OCI-LY3 (cell line): ENCODE results near the gene FADS3.

Source experiments
- H2AFZ ChIP-seq: fragments of 200-600, 300-600 bp; shearing (Covaris generic); 2 replicates; pipeline ENCODE4 v1.6.0; 2014; ENCODE audit warnings: antibody characterized with exemption, low read depth, low read length
- H3K27ac ChIP-seq: fragments of 200-600, 300-600 bp; sonication (generic); 2 replicates; pipeline ENCODE4 v1.5.1; 2014; ENCODE audit warnings: mild to moderate bottlenecking, low read length, moderate library complexity, mixed read lengths
- H3K27me3 ChIP-seq: fragments of 200-600, 300-600 bp; sonication (generic); 2 replicates; pipeline ENCODE4 v1.6.1; 2014; ENCODE audit warnings: low read depth, low read length, mixed read lengths
- H3K36me3 ChIP-seq: fragments of 200-600, 300-600 bp; sonication (generic); replicated peaks from 2 replicates; pipeline ENCODE3; 2014; ENCODE audit warnings: low read depth, low read length, mixed read lengths
- H3K4me1 ChIP-seq: fragments of 300-600, 200-600 bp; sonication (generic); 2 replicates; pipeline ENCODE4 v1.6.1; 2014; ENCODE audit warnings: low read length, mixed read lengths
- H3K4me2 ChIP-seq: fragments of 200-600, 300-600 bp; sonication (generic); 2 replicates; pipeline ENCODE4 v1.6.1; 2014; ENCODE audit warnings: low read length, mixed read lengths
- H3K4me3 ChIP-seq: fragments of 300-600, 200-600 bp; sonication (generic); 2 replicates; pipeline ENCODE4 v1.5.1; 2014; ENCODE audit warnings: antibody characterized with exemption, mild to moderate bottlenecking, low read length, moderate library complexity
- H3K79me2 ChIP-seq: fragments of 300-600, 200-600 bp; shearing (Covaris generic); 2 replicates; pipeline ENCODE4 v1.6.1; 2014; ENCODE audit warnings: mild to moderate bottlenecking, low read length, mixed read lengths
- H3K9ac ChIP-seq: fragments of 300-600, 200-600 bp; shearing (Covaris generic); 2 replicates; pipeline ENCODE4 v1.6.0; 2014; ENCODE audit warnings: mild to moderate bottlenecking, low read length, moderate library complexity
- H3K9me3 ChIP-seq: fragments of 200-600, 300-600 bp; shearing (Covaris generic); 2 replicates; pipeline ENCODE4 v1.6.1; 2014; ENCODE audit warnings: low read length, mixed read lengths; ENCODE audit not compliant: insufficient read depth
- H4K20me1 ChIP-seq: fragments of 200-600, 300-600 bp; sonication (generic); 2 replicates; pipeline ENCODE4 v1.6.1; 2016; ENCODE audit warnings: low read length, mixed read lengths; ENCODE audit not compliant: insufficient read depth
- EZH2phosphoT487 ChIP-seq: fragments of 200-600 bp; shearing (Covaris generic); IDR thresholded peaks from 2 replicates; pipeline ENCODE4 v1.6.1; 2018; ENCODE audit warnings: antibody characterized with exemption, mixed run types, low read depth
- TF ChIP-seq, protein P1 (sequence below): fragments of 200-600, 300-600 bp; sonication (generic); IDR thresholded peaks from 2 replicates; pipeline ENCODE4 v1.5.1; 2014; ENCODE audit warnings: antibody characterized with exemption, low read length, low read depth

Gene FADS3

DNA sequence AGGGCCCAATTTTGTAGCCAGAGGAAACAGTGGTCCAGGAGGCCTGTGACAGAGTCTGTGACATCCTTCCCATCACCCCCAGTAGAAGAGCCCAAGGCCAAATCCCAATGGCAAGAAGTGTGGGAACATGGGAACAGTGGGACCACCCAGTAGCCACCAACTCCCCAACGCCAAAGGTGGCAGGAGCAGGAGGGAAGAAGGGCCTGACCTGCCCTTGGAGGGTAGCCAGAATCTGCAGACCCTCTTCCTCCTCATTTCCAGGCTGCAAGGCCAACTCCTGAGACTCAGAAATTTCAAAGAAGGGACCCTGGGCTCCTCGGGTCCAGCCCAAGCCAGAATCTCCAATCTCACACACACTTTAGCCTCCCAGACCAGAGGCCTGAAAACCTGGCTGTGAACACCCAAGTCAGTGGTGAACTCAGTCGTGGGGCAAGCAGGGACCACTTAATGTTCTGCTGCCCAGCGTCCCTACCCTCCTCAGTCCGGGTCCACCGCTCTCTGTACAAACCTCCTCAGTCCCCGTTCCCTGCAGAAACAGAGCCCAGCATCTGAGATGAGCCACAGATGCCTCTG, 19.9 kb upstream of the FADS3 start:
- Histone ChIP-seq H3K27ac (no peak overlapping the region), H3K9ac (no peak overlapping the region), H4K20me1 (no peaks in the 10 kb centered on the region), H3K4me1 (no peaks in the 10 kb centered on the region), H3K4me2 (no peak overlapping the region), H3K36me3 (no peaks in the 10 kb centered on the region), H3K79me2 (no peaks in the 10 kb centered on the region), H2AFZ (no peak overlapping the region), H3K9me3 (no peaks in the 10 kb centered on the region), H3K4me3 (no peak overlapping the region), H3K27me3 (no peaks in the 10 kb centered on the region)
- TF ChIP-seq, protein P1, sequence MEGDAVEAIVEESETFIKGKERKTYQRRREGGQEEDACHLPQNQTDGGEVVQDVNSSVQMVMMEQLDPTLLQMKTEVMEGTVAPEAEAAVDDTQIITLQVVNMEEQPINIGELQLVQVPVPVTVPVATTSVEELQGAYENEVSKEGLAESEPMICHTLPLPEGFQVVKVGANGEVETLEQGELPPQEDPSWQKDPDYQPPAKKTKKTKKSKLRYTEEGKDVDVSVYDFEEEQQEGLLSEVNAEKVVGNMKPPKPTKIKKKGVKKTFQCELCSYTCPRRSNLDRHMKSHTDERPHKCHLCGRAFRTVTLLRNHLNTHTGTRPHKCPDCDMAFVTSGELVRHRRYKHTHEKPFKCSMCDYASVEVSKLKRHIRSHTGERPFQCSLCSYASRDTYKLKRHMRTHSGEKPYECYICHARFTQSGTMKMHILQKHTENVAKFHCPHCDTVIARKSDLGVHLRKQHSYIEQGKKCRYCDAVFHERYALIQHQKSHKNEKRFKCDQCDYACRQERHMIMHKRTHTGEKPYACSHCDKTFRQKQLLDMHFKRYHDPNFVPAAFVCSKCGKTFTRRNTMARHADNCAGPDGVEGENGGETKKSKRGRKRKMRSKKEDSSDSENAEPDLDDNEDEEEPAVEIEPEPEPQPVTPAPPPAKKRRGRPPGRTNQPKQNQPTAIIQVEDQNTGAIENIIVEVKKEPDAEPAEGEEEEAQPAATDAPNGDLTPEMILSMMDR, result no peak
- no peak for TF ChIP-seq EZH2phosphoT487

DNA sequence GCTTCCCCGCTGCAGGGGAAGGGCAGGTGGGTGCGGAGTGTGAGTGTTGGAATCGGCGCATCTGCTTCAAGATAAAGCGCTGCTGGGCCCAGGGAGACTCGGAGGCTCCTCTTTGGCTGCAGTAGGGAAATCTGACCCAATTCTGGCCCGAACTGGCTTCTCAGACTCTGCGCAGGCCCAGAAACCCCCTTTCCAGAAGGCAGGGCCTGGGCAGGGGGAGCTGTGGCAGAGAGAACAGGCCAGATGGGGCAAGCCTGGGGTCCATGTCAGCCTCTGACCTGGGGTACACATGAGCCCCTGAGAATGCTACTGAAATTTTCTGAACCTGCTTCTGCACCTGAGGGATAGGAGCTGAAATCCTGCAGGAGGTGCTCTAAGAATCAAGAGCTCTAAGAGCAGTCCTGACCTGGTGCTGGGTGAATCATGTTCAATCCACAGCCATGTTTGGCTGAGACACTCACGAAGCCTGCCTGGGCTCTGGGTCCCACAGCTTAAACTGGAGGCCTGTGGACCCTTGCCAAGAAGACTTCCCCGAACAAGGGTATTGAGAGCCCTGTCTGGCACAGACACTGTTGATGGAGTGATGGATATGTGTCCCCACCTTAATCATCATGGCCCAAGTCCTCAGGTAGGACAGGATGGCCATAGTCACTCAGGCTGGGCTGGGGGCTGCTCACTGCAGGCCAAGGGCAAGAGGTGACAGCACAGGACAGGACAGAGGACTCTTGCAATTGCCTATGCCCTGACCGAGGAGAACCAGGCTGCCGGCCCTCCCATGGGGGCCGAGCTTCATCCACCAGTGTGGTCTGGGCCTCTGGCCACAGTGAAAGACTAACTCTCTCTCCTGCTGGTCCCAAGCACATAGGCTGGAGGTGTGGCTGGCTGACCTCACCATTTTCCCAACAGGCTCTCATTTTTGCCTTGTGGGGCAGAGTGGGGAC, 19.1 kb upstream of the FADS3 start:
- Histone ChIP-seq H3K4me2 (no peak overlapping the region), H3K36me3 (no peaks in the 10 kb centered on the region), H3K4me1 (no peaks in the 10 kb centered on the region), H3K27ac (no peak overlapping the region), H3K4me3 (no peak overlapping the region), H3K79me2 (no peaks in the 10 kb centered on the region), H3K27me3 (no peaks in the 10 kb centered on the region), H3K9me3 (no peaks in the 10 kb centered on the region), H2AFZ (no peak overlapping the region), H4K20me1 (no peaks in the 10 kb centered on the region), H3K9ac (no peak overlapping the region)
- TF ChIP-seq, protein P1, result no peak
- no peak for TF ChIP-seq EZH2phosphoT487

DNA sequence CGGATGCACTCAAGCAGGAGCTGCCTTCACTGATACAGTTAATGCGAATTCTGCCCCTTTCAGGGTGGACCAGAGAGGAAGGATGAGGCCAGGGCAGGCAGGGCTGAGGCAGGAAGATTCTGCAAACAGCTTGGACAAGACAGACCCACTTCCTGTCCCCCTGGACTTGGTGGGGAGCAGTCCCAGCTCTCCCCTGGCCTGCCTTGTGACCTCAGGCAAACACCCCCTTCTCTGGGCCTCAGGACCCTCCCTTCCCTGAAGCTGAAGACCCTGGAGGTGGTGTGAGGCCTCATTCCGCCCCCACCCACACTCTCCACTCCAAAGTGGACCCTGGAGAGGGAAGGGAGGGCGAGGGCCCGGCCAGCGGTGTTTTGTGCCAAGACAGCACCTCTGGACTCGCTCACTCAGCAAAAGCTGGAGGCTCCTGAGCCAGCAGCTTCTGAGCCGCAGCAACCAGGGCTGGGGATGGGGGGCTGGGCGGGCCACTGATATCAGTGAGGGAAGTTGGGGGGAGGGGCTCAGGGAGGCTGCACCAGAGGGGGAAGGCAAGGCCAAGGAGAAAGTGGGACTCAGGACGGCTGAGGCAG, 17.5 kb upstream of the FADS3 start:
- no peaks in the 10 kb centered on the region for H3K4me1 ChIP-seq
- no peak overlapping the region for H3K27ac ChIP-seq
- H2AFZ ChIP-seq, result no peak overlapping the region
- H3K27me3 ChIP-seq, result no peaks in the 10 kb centered on the region
- no peaks in the 10 kb centered on the region for H4K20me1 ChIP-seq
- H3K4me2 ChIP-seq, result no peak overlapping the region
- H3K79me2 ChIP-seq, result no peaks in the 10 kb centered on the region
- no peaks in the 10 kb centered on the region for H3K36me3 ChIP-seq
- no peak overlapping the region for H3K4me3 ChIP-seq
- no peaks in the 10 kb centered on the region for H3K9me3 ChIP-seq
- TF ChIP-seq, protein P1, result no peak
- TF ChIP-seq EZH2phosphoT487, result no peak
- no peak overlapping the region for H3K9ac ChIP-seq
